GM10248 (cell line): ENCODE measurements around the gene NT5C.

ENCODE experiments used
- CTCF ChIA-PET: fragments of 300-600 bp; sonication (Branson Sonifier 250); formaldehyde crosslinking; extraction: SDS; loops from one replicate; lab custom pipeline; 2021; ENCODE audit warnings: antibody characterized with exemption; lab: Yijun Ruan, JAX
- POLR2A ChIA-PET: fragments of 350-650 bp; sonication (Branson Sonifier 250); formaldehyde crosslinking; extraction: SDS; loops from one replicate; lab custom pipeline; 2020; ENCODE audit warnings: antibody characterized with exemption; lab: Yijun Ruan, JAX
- DNase-seq: peaks from one replicate; pipeline ENCODE4 v3.0.0; 2012; ENCODE audit errors: extremely low spot score
- TF ChIP-seq, protein P1 (sequence below): IDR thresholded peaks from 2 replicates; pipeline ENCODE4 v1.5.1; 2012; ENCODE audit warnings: mild to moderate bottlenecking, low read depth; ENCODE audit errors: extremely low read depth, missing control alignments, control extremely low read depth

The NT5C gene

DNA sequence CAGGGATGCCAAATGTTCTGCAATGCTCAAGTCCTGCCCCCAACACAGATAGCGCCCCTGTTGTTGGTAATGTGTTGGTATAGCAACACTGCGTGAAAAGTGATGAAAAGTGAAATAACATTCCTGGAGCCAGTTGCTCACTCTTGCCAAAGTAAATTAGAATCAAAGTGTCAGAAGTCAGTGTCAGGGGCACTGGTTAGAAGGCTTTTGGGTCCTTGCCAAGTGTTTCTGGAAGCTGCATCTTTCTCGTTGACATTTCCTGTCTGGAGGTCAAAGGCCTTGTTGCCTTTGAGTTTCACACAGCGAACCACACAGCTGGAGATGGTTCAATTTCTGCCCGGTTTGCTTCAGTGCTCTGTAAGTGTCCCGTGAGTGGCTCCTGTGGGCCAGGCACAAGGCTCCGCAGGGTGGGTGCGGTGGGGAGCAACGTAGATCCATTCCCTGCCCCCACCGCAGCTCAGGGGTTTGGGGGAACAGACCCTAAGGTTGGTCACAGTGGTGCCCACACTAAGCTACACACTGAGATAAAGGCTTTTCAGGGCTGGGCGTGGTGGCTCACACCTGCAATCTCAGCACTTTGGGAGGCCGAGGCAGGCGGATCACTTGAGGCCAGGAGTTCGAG is 47.4 kb downstream of the NT5C start:
- POLR2A ChIA-PET, result interaction anchor here (0.7 kb wide), 1 partner anchor 30 kb away, joined by 3 read pairs; no protein-coding TSS in a partner anchor
- CTCF ChIA-PET, result interaction anchor here (0.8 to 1.6 kb wide), 5 partner anchors 15 to 122 kb away, joined by 3 to 7 read pairs (median 4); partner anchors contain the start of gene NUP85

DNA sequence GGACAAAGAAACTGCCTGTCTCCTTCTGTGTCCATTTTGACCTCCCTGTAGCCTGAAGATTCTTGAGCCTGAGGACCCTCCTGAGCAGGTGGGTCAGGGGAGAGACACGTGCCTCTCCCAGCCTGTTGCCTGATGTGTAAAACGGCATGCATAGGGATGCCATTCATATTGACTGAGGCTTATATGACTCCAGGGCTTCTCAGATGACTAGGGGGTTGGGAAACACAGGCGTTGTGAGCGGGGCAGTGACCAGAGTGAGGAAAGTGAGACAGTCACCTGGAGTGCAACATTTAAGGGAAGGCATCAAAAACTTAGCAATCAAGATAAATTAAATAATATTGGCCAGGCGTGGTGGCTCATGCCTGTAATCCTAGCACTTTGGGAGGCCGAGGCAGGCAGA is 48.9 kb downstream of the NT5C start:
- ChIA-PET CTCF (interaction anchor here (0.9 to 2.3 kb wide), 3 partner anchors 19 to 31 kb away, joined by 3 to 12 read pairs (median 5); no protein-coding TSS in a partner anchor), POLR2A (no interaction called here)
- DNase-seq, result no peak
- TF ChIP-seq, protein P1, sequence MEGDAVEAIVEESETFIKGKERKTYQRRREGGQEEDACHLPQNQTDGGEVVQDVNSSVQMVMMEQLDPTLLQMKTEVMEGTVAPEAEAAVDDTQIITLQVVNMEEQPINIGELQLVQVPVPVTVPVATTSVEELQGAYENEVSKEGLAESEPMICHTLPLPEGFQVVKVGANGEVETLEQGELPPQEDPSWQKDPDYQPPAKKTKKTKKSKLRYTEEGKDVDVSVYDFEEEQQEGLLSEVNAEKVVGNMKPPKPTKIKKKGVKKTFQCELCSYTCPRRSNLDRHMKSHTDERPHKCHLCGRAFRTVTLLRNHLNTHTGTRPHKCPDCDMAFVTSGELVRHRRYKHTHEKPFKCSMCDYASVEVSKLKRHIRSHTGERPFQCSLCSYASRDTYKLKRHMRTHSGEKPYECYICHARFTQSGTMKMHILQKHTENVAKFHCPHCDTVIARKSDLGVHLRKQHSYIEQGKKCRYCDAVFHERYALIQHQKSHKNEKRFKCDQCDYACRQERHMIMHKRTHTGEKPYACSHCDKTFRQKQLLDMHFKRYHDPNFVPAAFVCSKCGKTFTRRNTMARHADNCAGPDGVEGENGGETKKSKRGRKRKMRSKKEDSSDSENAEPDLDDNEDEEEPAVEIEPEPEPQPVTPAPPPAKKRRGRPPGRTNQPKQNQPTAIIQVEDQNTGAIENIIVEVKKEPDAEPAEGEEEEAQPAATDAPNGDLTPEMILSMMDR, result no peak

More for the DNA sequence above, 47.4 kb downstream of the NT5C start:
- TF ChIP-seq, protein P1, result no peak
- DNase-seq, result no peak

DNA sequence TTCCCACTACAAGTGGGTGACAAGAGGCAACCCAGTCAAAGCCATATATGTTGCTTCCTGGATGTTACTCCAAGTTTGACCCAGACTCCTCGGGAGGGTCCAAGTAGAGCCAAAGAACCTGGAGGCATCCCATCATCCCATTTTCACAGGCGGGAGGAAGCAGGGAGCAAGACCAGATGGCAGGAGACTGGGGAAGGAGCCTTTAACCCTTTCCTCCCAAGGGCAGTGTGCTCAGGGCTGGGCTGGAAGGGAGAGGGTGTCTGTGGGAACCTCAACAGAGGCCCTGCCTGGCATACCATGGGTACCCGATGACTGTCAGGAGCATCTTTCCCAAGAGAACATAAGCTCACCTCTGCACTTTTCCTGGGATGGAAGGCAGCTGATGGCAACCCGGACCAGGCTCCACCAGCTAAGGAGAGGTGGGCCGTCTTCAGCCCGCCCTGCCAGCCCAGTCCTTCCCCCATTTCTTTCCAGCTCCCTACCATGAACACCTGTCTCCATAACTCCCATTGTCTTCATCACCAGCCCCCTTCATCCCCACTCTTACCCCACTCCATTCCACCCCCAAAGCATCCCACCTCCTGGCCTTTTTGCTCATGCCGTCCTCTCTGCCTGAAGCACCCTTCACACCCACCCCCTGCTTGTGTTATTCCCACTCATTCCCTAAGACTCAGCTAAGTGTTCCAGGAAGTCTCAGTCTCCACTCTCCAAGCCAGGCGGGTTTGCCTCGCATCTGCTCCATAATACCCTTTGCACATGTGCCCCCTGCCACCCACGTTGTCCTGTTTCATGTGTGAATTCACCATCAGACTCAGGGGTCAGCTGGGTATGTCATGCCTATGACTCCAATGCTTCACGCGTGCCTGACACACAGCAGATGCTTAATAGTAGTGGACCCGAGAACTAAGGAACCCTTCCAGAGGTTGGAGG is 49.7 kb downstream of the NT5C start:
- CTCF ChIA-PET, result interaction anchor here (0.8 to 2.3 kb wide), 8 partner anchors 12 to 189 kb away, joined by 3 to 12 read pairs (median 4); partner anchors contain the start of genes MIF4GD, MRPL58 and NT5C
- TF ChIP-seq, protein P1, result no peak
- POLR2A ChIA-PET, result interaction anchor here (1.0 kb wide), 1 partner anchor 35 kb away, joined by 3 read pairs; the partner anchor contains the start of genes ATP5PD and KCTD2
- DNase-seq, result no peak
